HG03095 (cell line): ENCODE measurements around the gene UROS.

Experiments used
- ATAC-seq: cut with Tn5 transposase; IDR thresholded peaks from one replicate; pipeline ENCODE4 v1.9.1; 2021; ENCODE audit warnings: moderate library complexity; ENCODE audit not compliant: unreplicated experiment

Gene UROS

GRCh38 chr10:125838802-125839575 is 15.9 kb upstream of the UROS start:
- ATAC-seq: no peak

- ATAC-seq: no peak
These were observed 13.7 kb upstream of the UROS start for GRCh38 chr10:125836746-125837145.

GRCh38 chr10:125828311-125828710 is 5.3 kb upstream of the UROS start:
- ATAC-seq: no peak

GRCh38 chr10:125827133-125827532 is 4.1 kb upstream of the UROS start:
- ATAC-seq: no peak

- no peak for ATAC-seq
These were observed 1.7 kb upstream of the UROS start for GRCh38 chr10:125824736-125825135.

- ATAC-seq: no peak
These were observed 699 bp upstream of the UROS start for GRCh38 chr10:125823663-125824251.

- peak; percentile 44 for ATAC-seq
These were observed 2.4 kb downstream of the UROS start for GRCh38 chr10:125820701-125821100.

- ATAC-seq: no peak
These were observed 5.6 kb downstream of the UROS start for GRCh38 chr10:125817337-125817946.

GRCh38 chr10:125816548-125816947 is 6.5 kb downstream of the UROS start:
- ATAC-seq: no peak

- no peak for ATAC-seq
These were observed 7.3 kb downstream of the UROS start for GRCh38 chr10:125815764-125816163.

- no peak for ATAC-seq
These were observed 10.8 kb downstream of the UROS start for GRCh38 chr10:125812128-125812750.

- ATAC-seq: no peak
These were observed 11.8 kb downstream of the UROS start for GRCh38 chr10:125811251-125811650.

- no peak for ATAC-seq
These were observed 15.0 kb downstream of the UROS start for GRCh38 chr10:125808047-125808446.

- ATAC-seq: no peak
These were observed 20.3 kb downstream of the UROS start for GRCh38 chr10:125802739-125803138.

GRCh38 chr10:125802131-125802530 is 20.9 kb downstream of the UROS start:
- ATAC-seq: no peak

GRCh38 chr10:125801574-125801973 is 21.5 kb downstream of the UROS start:
- no peak for ATAC-seq

GRCh38 chr10:125799451-125800182 is 23.4 kb downstream of the UROS start:
- no peak for ATAC-seq

GRCh38 chr10:125797994-125798662 is 24.9 kb downstream of the UROS start:
- ATAC-seq: no peak

GRCh38 chr10:125797424-125797823 is 25.6 kb downstream of the UROS start:
- no peak for ATAC-seq

GRCh38 chr10:125795637-125796190 is 27.3 kb downstream of the UROS start:
- ATAC-seq: no peak
